ENCODE measurements around the gene PANX2.

Gene PANX2

DNA sequence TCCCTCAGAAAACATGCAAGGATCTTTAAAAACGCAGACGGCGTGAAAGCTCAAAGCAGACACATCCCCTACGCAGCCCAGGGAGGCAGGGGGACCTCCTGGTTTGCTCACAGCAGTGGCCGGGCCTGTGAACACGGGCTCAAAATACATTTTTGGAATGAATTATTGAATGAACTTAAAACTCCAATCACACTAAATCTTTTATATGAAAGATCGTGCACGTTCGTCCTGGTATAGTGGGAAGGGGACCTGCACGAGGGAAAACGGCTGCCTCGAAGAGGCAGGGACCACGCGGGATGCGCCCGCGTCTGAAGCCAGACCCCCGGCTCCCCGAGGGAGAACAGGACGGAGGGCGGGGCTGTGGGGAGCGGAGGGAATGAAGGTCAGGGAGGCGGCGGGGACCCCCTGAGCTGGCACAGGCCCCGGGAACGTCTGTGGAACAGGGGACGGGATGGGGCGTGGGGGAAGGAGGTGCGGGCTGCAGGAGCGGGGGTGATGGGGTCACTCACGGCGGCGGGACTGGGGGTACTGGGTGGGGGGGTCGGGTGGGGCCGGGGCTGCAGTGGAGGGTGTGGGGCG, 1.3 kb upstream of the PANX2 start:
- peaks cover 3% of the 10 kb centered on the region; the same call in 1 of the 2 replicates for H3K27me3 ChIP-seq (ENCODE audit: insufficient read depth, low read length)
- no peak overlapping the region for H3K9ac ChIP-seq (ENCODE audit: low read length)
- H3K9me3 ChIP-seq (ENCODE audit: low read length) = no peaks in the 10 kb centered on the region
- no peak for TF ChIP-seq EZH2 (IDR thresholded peaks at IDR 0.05; ENCODE audit: borderline replicate concordance, low read length)
- TF ChIP-seq, protein P1, sequence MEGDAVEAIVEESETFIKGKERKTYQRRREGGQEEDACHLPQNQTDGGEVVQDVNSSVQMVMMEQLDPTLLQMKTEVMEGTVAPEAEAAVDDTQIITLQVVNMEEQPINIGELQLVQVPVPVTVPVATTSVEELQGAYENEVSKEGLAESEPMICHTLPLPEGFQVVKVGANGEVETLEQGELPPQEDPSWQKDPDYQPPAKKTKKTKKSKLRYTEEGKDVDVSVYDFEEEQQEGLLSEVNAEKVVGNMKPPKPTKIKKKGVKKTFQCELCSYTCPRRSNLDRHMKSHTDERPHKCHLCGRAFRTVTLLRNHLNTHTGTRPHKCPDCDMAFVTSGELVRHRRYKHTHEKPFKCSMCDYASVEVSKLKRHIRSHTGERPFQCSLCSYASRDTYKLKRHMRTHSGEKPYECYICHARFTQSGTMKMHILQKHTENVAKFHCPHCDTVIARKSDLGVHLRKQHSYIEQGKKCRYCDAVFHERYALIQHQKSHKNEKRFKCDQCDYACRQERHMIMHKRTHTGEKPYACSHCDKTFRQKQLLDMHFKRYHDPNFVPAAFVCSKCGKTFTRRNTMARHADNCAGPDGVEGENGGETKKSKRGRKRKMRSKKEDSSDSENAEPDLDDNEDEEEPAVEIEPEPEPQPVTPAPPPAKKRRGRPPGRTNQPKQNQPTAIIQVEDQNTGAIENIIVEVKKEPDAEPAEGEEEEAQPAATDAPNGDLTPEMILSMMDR (IDR thresholded peaks at IDR 0.05; ENCODE audit: low read length) = no peak
- H3K4me2 ChIP-seq (ENCODE audit: low read length) = peak overlapping the region; percentile 54
- H3K36me3 ChIP-seq (ENCODE audit: insufficient read depth, low read length) = no peaks in the 10 kb centered on the region
- H4K20me1 ChIP-seq (ENCODE audit: insufficient read depth, low read length) = no peaks in the 10 kb centered on the region
- H3K9me2 ChIP-seq (ENCODE audit: low read depth, low read length) = no peaks in the 10 kb centered on the region
- H2AFZ ChIP-seq (ENCODE audit: low read length) = no peak overlapping the region
- H3F3A ChIP-seq (ENCODE audit: insufficient read depth, low read length) = peaks cover 4% of the 10 kb centered on the region; the same call in 1 of the 2 replicates
- H3K4me1 ChIP-seq (ENCODE audit: insufficient read depth, low read length, severe bottlenecking) = peaks cover 9% of the 10 kb centered on the region
- no peak overlapping the region for H3K27ac ChIP-seq (ENCODE audit: low read depth, low read length, poor library complexity, severe bottlenecking)
- peak overlapping the region; percentile 59 for H3K4me3 ChIP-seq (ENCODE audit: low read depth, low read length, poor library complexity, severe bottlenecking)
- H3K79me2 ChIP-seq (ENCODE audit: insufficient read depth, low read length) = no peaks in the 10 kb centered on the region

GRCh38 chr22:50169774-50170341, 673 bp upstream of the PANX2 start:
- Histone ChIP-seq H3K27ac (ENCODE audit: low read depth, low read length, poor library complexity, severe bottlenecking) (no peak overlapping the region), H3K9me3 (ENCODE audit: low read length) (no peaks in the 10 kb centered on the region), H3K27me3 (ENCODE audit: insufficient read depth, low read length) (peaks cover 3% of the 10 kb centered on the region; the same call in 1 of the 2 replicates), H3K4me3 (ENCODE audit: low read depth, low read length, poor library complexity, severe bottlenecking) (peak overlapping the region; percentile 59), H3K36me3 (ENCODE audit: insufficient read depth, low read length) (no peaks in the 10 kb centered on the region), H4K20me1 (ENCODE audit: insufficient read depth, low read length) (no peaks in the 10 kb centered on the region), H3F3A (ENCODE audit: insufficient read depth, low read length) (peaks cover 4% of the 10 kb centered on the region; the same call in 1 of the 2 replicates), H3K9ac (ENCODE audit: low read length) (no peak overlapping the region), H3K4me2 (ENCODE audit: low read length) (peak overlapping the region; percentile 54), H3K4me1 (ENCODE audit: insufficient read depth, low read length, severe bottlenecking) (peaks cover 9% of the 10 kb centered on the region), H3K79me2 (ENCODE audit: insufficient read depth, low read length) (no peaks in the 10 kb centered on the region), H2AFZ (ENCODE audit: low read length) (no peak overlapping the region), H3K9me2 (ENCODE audit: low read depth, low read length) (no peaks in the 10 kb centered on the region)
- TF ChIP-seq, protein P1 (IDR thresholded peaks at IDR 0.05; ENCODE audit: low read length) = no peak
- TF ChIP-seq EZH2 (IDR thresholded peaks at IDR 0.05; ENCODE audit: borderline replicate concordance, low read length) = no peak

DNA sequence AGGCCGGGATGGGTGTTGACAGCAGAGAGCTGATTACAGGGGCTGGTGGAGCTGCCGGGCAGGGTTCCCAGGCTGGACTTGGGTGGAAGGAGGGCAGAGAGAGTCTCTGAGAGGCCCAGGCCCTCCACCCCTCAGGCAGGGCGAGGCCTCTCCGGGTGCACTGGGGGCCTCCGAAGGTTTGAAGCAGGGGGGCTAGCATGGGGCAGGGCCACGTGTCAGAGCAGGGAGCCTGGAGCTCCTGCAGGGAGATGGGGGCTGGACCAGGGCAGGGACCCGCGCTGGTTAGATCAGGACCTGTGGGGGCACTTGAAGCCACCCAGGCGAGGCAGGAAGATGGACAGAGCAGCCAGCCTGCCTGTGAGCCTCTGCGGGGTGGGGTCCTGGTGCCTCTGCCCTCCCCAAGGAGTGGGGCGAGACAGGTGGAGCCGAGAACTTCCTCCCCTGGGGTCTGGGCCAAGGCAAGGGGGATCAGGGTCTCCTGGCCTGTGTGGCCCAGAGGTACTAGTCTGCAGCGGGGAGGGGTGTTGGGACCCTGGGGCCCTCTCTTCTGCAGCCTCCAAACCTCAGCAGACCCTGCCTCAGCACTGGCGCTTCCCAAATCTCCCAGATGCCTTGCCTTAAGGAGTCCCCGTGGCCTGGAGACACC, 911 bp downstream of the PANX2 start:
- Histone ChIP-seq H3F3A (ENCODE audit: insufficient read depth, low read length) (peaks cover 4% of the 10 kb centered on the region; the same call in 1 of the 2 replicates), H3K4me1 (ENCODE audit: insufficient read depth, low read length, severe bottlenecking) (peaks cover 18% of the 10 kb centered on the region), H2AFZ (ENCODE audit: low read length) (no peak overlapping the region), H3K9me2 (ENCODE audit: low read depth, low read length) (no peaks in the 10 kb centered on the region), H3K27ac (ENCODE audit: low read depth, low read length, poor library complexity, severe bottlenecking) (no peak overlapping the region), H4K20me1 (ENCODE audit: insufficient read depth, low read length) (no peaks in the 10 kb centered on the region), H3K9ac (ENCODE audit: low read length) (no peak overlapping the region), H3K9me3 (ENCODE audit: low read length) (no peaks in the 10 kb centered on the region), H3K36me3 (ENCODE audit: insufficient read depth, low read length) (no peaks in the 10 kb centered on the region), H3K79me2 (ENCODE audit: insufficient read depth, low read length) (no peaks in the 10 kb centered on the region), H3K4me2 (ENCODE audit: low read length) (peak overlapping the region; percentile 51; the same call in 1 of the 2 replicates), H3K27me3 (ENCODE audit: insufficient read depth, low read length) (peaks cover 3% of the 10 kb centered on the region; the same call in 1 of the 2 replicates), H3K4me3 (ENCODE audit: low read depth, low read length, poor library complexity, severe bottlenecking) (no peak overlapping the region)
- TF ChIP-seq EZH2 (IDR thresholded peaks at IDR 0.05; ENCODE audit: borderline replicate concordance, low read length) = no peak
- TF ChIP-seq, protein P1 (IDR thresholded peaks at IDR 0.05; ENCODE audit: low read length) = no peak

Data from OCI-LY1 (cell line).